GM19035 (cell line): ENCODE measurements around the gene WASL.
"Not testable (repeated sequence)": the region's sequence is repeated elsewhere in the genome, so short reads cannot be mapped to it uniquely, and the experiment has no call there.

Experiments
- ATAC-seq: cut with Tn5 transposase; IDR thresholded peaks from one replicate; pipeline ENCODE4 v1.9.1; 2021; ENCODE audit not compliant: unreplicated experiment

The WASL gene

DNA sequence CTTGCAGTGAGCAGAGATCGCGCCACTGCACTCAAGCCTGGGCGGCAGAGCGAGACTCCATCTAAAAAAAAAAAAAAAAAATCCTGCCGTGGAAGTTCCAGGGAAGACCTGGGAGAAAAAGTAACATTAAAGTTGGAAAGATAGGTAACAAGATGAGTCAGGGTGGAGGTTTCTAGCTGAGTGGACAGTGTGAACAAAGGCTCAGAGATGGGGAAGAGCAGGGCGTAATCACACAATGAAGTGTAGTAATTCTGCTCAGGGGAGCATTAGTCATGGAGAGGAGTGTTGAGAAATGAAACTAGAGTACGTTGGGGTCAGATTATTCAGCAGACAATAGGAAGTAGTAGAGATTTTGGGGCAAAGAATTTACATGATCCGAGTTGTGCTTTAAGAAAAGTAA, 21.6 kb upstream of the WASL start:
- ATAC-seq: peak; percentile 98

GRCh38 chr7:123769371-123769770, 20.6 kb upstream of the WASL start:
- no peak for ATAC-seq

- no peak for ATAC-seq
Measured at GRCh38 chr7:123768493-123768892, 19.7 kb upstream of the WASL start.

DNA sequence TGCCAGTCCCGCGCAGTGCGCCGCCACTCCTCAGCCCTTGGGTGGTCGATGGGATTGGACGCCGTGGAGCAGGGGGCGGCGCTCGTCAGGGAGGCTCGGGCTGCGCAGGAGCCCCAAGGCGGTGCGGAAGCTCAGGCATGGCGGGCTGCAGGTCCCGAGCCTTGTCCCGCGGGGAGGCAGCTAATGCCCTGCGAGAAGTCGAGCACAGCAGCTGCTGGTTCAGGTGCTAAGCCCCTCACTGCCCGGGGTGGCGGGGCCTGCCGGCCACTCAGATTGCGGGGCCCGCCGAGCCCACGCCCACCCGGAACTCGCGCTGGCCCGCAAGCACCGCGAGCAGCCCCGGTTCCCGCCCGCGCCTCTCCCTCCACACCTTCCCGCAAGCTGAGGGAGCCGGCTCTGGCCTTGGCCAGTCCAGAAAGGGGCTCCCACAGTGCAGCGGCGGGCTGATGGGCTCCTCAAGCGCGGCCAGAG, 14.4 kb upstream of the WASL start:
- no peak for ATAC-seq

DNA sequence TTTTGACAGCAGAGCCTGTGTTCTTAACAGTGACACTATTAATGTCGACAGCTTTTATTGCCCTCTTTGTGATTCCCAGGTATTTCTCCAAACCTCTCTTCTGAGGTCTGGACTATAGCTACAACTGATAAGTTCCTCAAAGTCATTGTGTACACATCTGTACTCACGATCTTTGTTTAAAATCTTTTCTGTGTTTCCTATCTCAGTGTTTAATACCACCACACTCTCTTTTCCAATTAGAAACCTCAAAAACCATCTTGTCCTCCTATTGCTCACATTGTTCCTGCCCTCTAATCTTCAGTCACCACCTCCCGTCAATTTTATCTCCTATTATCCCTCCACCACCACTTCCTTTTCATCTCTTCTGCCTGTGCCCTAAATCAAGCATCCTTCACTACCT, 12.9 kb upstream of the WASL start:
- ATAC-seq: no peak

DNA sequence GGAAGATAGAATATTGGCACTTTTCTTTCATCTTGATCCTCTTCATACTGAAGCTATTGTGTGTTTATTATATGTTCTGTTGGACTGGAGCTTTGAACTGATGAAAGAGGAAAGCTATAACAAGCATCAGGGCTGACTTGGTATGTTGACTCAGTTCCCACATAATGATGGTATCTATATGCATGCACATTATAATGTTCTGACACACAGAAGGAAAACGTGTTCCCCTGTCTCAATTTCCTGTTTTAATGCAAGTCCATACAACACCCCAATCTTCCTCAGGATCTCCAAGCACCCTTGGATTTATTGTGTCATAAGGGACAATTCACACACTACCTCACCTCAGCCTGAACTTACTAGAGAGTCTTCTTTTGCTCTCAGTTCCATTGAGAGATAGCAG, 8.3 kb upstream of the WASL start:
- ATAC-seq: no peak

- ATAC-seq: no peak
Measured at GRCh38 chr7:123755338-123755737, 6.5 kb upstream of the WASL start.

DNA sequence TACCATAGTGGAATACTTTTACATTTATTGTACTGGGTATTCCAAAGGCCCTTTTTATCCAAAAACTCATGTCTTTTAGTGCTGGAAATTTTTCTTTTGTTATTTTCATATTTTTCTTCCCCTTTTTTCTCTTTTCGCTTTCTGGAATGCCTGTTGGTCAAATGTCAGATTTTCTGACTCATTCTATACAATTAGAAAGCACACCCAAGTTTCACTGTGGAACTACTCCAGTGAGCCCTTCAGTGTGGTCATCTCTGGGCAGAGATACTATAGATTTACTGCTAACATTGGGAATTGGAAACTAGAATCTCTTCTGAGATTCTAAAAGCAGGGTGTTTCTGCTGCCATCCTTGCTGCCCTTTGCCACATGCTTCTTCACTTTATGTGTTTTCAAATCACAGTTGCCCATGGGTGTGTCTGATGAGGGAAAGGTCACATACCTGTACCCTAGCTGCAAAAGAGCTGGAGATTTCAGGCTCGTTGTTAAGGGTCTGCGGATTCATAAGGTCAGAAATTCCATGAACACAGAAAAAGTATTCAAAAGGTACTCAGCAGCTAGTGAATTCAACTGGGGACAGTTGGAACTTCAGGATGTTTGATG, 5.6 kb upstream of the WASL start:
- no peak for ATAC-seq

DNA sequence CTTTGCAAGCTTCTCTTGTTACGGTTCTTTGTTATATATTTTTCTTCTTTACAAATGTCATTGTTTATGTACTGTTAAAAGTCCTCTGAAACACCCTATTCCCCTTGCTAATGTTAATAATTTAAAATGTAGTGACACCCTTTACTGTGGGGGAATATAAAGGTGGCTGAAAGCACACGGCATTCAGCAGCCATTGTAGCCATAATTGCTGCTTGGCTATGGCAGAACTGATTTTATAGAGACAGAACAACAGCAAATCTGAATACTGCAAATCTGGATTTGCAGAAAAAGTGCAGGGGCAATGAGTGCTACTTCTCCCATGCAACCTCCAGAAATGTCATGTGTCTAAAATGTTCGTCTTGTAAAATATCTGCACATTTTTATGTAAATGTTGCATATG, 3.7 kb upstream of the WASL start:
- no peak for ATAC-seq

GRCh38 chr7:123751821-123752220, 3.0 kb upstream of the WASL start:
- no peak for ATAC-seq

GRCh38 chr7:123750389-123751230, 1.8 kb upstream of the WASL start:
- no peak for ATAC-seq

DNA sequence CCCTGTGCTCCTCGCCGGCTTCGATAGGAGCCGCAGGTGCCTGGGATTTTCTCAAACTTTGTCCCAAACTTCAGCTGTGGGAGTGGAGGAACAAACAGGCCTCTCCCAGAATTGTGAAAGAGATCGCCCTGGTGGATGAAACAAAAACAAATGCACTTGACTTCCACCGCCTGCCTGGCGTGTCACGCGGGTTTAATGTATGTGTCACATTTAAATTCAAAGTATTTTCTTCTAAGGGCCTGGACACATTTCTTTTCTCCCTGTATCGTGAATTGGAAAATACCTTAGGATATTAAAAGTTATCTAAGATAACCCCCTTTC, 694 bp upstream of the WASL start:
- peak; percentile 18 for ATAC-seq

GRCh38 chr7:123748171-123748733, 551 bp downstream of the WASL start:
- ATAC-seq: peak; percentile 22

DNA sequence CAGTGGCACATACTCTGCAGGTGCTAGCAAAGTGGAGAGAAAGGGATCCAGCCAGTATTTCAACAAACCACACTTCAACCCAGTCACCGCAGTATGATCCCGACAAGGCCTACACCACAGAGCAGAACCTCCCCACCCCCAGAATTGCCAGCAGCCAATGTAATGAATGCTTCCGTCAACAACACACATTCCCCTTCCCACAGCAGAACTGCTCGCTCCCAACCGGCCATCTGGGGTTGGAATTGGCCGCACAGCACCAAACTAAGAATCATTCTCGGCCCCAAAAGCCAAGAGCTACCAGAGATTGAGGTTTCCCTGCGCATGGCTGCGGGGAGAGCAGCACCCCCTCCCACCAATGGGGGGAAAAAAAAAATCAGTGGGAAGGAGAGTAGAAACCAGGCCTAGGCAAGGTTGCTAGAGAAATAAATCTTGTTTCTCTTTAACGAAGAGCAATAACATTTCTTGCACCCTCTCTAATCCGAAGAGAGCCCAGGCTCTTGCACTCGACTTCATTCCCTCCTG, 1.1 kb downstream of the WASL start:
- ATAC-seq: no peak

DNA sequence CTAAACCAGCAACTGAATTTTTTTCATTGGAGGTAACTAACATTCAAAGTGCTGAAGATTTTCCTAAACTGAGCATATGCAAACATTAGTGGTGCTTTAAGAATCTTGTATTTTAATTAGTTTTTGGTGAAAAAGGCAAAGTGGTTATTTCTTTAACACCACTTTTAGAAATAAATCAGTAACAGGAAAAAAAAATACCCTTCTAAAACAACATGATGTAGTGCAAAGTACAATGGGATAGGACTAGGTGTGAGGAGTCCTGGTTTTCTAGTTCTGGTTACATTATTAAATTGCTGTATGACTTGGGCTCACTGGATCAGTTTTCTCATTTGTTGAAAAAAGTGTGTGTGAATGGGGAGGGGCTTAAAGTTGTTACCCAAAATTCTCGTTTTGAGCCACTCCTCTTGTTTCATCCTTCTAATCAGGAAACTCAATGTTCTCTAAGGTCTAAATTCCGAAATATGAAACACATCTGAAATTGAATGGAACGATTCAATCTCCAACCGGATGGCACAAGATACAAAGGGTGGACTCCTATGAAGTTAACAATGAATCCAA, 1.8 kb downstream of the WASL start:
- no peak for ATAC-seq

GRCh38 chr7:123746055-123746454, 2.7 kb downstream of the WASL start:
- no peak for ATAC-seq

- ATAC-seq: no peak
Measured at GRCh38 chr7:123745437-123745836, 3.4 kb downstream of the WASL start.

- ATAC-seq: no peak
Measured at GRCh38 chr7:123744416-123744815, 4.4 kb downstream of the WASL start.

DNA sequence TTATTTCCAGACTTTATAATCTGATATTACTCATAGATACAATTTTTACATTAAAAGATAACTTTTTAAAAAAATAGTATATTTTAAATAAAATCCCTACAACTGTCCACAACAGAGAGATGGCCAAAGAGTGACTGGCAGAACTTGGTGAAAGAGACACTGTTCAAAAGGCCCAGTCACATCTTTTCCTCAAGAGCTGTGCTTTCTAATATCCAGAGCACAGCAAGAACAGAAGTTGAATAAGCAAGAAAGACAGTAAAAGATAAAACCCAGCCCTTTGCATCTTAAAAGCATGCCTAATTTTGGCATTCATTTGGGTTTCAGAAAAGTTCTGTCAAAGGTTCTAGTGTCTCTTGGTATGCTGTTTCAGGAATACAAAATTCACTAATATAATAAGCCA, 6.9 kb downstream of the WASL start:
- ATAC-seq: no peak

GRCh38 chr7:123738808-123739207, 10.0 kb downstream of the WASL start:
- no peak for ATAC-seq

GRCh38 chr7:123738356-123738755, 10.4 kb downstream of the WASL start:
- no peak for ATAC-seq

DNA sequence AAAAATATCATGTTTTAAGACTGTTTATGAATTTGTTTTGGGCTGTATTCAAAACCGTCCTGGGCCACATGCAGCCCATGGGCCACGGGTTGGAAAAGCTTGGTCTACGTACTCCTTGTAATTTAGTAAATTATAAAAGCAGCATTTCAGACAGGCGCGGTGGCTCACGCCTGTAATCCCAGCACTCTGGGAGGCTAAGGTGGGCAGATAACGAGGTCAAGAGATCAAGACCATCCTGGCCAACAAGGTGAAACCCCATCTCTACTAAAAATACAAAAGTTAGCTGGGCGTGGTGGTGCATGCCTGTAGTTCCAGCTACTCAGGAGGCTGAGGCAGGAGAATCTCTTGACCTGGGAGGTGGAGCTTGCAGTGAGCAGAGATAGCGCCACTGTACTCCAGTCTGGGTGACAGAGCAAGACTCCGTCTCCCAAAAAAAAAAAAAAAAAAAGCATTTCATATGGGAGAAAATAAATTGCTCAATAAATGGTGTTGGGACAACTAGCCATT, 11.6 kb downstream of the WASL start:
- ATAC-seq: not testable (repeated sequence)
